Measurements from ENCODE around the gene CACNA1D.

CACNA1D gene

GRCh38 chr3:53583161-53583690, 88.8 kb downstream of the CACNA1D start:
- DNase-seq = no peak

GRCh38 chr3:53585049-53585448, 90.6 kb downstream of the CACNA1D start:
- DNase-seq = no peak

GRCh38 chr3:53585627-53586026, 91.2 kb downstream of the CACNA1D start:
- no peak for DNase-seq

GRCh38 chr3:53588122-53588521, 93.7 kb downstream of the CACNA1D start:
- no peak for DNase-seq

GRCh38 chr3:53589201-53589600, 94.8 kb downstream of the CACNA1D start:
- DNase-seq = no peak

- no peak for DNase-seq
These were observed 95.4 kb downstream of the CACNA1D start for GRCh38 chr3:53589806-53590205.

GRCh38 chr3:53590606-53591005, 96.2 kb downstream of the CACNA1D start:
- no peak for DNase-seq

GRCh38 chr3:53591646-53592045, 97.2 kb downstream of the CACNA1D start:
- DNase-seq = no peak

- DNase-seq = no peak
These were observed 98.5 kb downstream of the CACNA1D start for GRCh38 chr3:53592862-53593261.

- DNase-seq = no peak
These were observed 99.2 kb downstream of the CACNA1D start for GRCh38 chr3:53593611-53594010.

GRCh38 chr3:53594276-53594675, 99.9 kb downstream of the CACNA1D start:
- DNase-seq = no peak

GRCh38 chr3:53595660-53596059, 101.2 kb downstream of the CACNA1D start:
- DNase-seq = no peak

- DNase-seq = no peak
These were observed 102.9 kb downstream of the CACNA1D start for GRCh38 chr3:53597136-53597915.

- DNase-seq = no peak
These were observed 105.4 kb downstream of the CACNA1D start for GRCh38 chr3:53599771-53600170.

- no peak for DNase-seq
These were observed 108.5 kb downstream of the CACNA1D start for GRCh38 chr3:53602866-53603265.

- no peak for DNase-seq
These were observed 109.8 kb downstream of the CACNA1D start for GRCh38 chr3:53604232-53604631.

- no peak for DNase-seq
These were observed 112.4 kb downstream of the CACNA1D start for GRCh38 chr3:53606793-53607192.

- no peak for DNase-seq
These were observed 118.1 kb downstream of the CACNA1D start for GRCh38 chr3:53612508-53612907.

GRCh38 chr3:53613125-53613524, 118.7 kb downstream of the CACNA1D start:
- no peak for DNase-seq

GRCh38 chr3:53614307-53614706, 119.9 kb downstream of the CACNA1D start:
- DNase-seq = no peak

GRCh38 chr3:53616321-53616720, 121.9 kb downstream of the CACNA1D start:
- no peak for DNase-seq

GRCh38 chr3:53616971-53617892, 122.8 kb downstream of the CACNA1D start:
- no peak for DNase-seq

- no peak for DNase-seq
These were observed 123.6 kb downstream of the CACNA1D start for GRCh38 chr3:53617893-53618523.
